Measurements from ENCODE around the gene ALDOA.

The ALDOA gene

DNA sequence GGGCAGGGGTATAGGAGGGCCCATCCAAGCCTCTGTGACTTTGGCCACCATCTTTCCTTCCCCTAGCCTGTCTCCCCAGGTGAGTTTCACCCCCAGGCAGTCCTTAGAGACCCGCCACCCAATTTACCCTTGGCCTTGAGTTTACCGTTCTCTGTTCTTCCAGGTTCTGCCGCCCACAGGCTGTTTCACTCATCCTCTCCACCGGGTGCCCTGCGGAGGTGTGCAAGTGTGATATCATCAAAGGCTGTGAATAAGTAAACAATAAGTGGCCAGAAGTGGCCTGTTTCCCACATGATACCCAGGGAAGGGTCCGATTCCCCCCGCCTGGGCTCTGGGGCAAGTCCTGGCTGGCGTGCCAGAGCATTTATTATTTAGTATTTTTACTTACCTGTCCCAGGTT, 19.4 kb upstream of the ALDOA start:
- no peak for DNase-seq

DNA sequence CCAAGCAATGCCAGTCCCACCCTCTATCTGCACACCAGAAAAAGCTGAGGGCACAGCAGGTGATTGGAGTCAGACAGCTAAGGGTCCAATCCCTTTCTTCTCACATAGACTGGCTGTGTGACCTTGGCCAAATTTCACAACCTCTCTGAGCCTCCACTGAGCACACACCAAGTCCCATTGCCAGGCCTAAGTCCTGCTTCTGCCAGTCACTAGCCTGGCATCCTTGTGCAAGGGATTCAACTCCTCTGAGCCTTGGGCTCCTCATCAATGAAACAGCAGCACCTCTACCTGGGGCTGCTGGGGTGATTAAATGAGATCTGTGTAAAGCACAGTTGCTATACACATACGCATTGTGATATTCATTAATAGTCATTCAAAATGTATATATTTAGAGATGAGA, 19.0 kb upstream of the ALDOA start:
- no peak for DNase-seq

DNA sequence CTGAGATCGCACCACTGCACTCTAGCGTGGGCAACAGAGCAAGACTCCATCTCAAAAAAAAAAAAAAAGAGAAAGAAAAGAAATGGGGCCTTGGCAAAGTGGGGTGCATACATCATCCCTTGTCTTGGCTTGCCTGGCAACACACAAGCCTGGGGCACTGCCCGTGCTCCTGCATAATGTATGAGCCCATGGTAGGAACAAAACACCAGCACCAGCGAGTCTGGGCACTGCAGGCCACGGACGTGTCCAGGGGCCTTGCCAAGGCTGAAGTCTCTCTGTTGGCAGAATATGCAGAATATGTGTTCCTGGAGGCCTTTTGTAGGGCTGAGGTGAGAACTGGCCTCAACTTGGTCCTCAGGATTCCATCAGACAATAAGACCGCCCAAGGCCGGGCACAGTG, 15.7 kb upstream of the ALDOA start:
- DNase-seq: no peak

DNA sequence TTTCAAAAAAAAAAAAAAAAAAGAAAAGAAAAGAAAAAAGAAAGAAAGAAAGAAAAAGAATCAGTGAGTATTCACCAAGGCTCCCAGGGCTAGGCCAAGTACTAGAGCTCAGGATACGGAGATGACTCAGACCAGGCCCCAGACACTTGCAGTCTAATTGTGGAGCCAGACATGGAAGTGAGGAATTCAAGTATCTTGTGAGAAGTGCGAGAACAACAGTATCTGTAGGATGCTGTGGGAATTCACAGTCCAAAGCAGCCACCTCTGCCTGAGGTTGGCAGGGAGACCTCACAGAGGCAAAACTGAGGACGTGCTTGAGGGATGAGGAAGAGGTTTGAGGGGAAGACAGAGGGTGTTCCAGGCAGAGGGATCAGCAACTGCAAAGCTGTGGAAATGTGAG, 14.0 kb upstream of the ALDOA start:
- no peak for DNase-seq

DNA sequence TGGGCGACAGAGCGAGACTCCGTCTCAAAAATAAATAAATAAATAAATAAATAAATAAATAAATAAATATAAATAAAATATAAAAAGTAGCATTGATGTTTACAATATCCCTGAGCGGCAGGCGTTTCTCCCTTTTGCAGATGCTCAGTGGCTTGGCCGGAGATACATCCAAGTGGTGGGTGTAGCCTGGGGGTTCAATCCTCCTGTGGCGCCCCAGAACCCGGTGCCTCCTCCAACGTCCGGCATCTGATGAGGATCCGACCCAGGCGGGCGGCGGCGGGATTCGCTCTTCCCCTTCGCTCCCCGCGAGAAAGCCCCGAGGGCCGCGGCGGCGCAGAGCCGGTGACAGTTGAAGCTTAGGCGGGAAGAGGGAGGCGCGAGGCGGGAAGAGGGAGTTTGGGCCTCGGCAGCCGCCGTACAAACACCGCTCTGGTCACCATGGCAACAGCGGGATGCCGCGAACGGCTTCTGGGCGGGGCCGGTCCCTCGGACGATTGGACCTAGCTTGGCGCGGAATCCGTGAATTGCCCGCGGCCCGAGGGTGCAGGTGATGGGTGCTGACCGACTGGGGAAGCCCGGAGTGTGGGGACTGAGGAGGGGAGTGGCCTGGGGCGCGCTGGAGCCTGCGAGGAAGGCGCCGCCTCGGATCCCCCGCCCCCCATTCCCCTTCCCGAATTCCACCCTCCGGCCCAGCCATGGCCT, 12.7 kb upstream of the ALDOA start:
- peak; percentile 57 to 84 (median 80) for DNase-seq

DNA sequence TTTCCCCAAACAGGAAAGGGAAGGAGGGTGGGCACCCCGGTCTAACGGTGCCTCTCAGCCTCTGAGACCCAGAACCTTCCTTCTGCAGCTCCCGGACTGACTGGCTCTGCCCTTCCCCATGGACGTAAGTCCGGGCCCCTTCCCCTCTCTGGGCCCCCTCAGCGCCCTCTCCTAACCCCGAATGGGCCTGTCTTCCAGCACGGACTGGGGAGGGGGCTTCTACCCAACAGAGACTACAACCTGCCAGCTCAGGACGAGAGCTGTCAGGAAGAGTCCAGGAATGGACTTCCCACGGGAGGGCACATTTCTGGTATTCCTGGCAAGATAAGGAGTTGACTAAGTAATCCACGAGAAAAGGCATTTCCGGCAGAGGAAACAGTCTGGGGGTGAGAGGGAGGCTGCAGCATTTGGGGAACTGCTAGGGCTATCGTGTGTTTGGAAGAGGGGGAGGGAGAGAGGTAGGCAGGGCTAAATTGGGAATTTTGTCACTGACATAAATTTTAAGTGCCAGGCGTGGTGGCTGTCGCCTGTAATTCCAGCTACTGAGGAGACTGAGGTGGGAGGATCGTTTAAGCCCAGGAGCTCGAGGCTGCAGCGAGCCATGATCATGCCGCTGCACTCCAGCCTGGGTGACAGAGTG, 12.1 kb upstream of the ALDOA start:
- DNase-seq: no peak

DNA sequence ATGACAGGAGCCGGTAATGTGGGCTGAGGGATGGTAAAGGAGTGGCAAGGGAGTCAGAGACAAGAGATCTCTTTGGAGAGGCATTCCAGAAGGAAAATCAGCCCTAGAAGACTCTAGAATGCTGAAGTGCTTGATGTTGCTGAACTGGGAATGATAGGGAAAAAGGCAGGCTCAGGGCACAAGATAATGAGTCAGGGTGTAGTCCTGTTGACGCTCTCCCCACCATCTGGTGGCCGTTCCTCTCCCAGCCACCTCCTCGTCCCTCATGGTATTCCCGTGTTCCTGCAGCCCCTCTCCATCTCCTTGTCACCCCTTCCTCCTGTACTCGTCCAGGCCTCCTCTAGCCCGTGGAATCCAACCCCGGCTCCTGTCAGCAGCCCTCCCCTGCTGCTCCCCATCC, 11.1 kb upstream of the ALDOA start:
- no peak for DNase-seq

DNA sequence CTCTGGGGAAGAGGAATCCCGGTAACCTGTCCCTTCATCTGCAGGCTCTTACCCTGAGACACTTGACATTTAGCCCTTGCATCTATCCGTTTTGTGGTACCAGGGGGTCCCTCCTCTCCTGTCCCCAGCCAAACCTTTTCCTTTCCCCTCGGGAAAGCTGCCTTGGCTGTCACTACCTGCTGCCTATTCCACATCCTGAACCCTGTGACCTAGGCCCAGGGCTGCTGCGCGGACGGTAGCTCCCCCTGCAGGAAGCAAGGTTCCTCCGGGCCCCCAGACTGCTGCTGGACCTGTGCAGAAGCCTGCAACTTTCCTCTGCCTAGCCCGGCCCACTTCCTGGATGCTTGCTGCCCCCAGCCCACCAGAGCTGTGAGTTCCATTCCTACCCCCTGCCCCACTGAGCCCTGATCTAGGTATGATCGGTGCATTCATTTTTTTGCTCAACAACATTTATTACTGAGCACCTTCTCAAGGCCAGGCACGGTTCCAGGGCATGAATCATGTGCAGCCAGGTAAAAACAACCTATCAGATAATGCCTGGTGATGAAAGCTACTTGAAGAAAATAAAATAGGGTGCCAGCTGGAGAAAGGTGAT, 10.5 kb upstream of the ALDOA start:
- peak in 5 of 6 experiments; percentile 8 to 44 (median 29) for DNase-seq

DNA sequence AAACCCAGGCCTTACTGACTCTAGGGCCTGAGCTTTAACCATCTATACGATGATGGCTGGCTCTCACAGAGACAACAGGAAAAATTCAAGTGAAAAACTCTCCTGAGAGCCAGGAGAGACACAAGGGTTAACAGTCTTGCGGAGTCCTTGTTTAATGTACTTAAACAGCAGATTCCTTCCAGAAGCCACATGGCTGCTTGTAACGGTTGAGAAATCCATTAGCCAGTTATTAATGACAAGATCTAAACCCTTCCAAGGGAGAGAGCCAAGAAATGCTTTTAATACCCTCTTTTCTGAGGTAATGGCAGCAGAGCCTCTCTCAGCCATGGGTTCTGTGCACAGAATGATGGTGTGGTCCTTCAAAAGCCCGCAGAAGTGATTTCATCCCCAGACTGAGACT, 5.2 kb upstream of the ALDOA start:
- no peak for DNase-seq

DNA sequence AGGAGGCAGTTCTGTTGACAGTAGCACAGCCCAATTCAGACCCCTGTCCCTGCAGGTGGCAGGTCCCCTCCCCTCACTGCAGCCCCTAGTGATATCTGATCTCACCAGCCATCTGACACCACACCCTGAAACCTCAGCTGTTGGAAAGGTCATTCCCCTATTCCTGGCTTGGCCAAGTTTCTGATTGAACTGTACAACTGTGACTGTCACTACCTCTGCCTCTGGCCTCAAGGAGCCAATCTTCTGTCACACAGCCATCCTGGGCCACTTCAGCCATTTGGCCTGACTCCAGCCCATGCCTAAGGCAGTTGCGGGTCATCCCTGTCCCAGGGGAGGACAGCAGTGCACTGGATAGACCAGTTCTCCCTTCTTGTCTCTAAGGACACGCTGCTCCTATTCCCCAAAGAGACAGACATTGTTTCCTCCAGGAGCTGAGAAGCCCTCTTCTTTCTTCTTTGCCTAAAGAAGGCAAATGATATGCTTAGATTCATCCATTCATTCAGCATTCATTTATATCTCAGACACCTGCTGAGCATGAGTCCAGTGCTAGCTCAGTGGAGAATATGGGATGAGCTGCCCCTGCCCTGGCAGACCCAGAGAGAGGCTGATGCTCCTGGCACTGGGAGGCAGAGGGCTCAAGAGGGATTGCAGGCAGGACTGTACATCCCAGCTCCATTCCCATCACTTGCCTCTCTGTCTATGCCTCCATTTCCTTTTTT, 4.6 kb upstream of the ALDOA start:
- no peak for DNase-seq

DNA sequence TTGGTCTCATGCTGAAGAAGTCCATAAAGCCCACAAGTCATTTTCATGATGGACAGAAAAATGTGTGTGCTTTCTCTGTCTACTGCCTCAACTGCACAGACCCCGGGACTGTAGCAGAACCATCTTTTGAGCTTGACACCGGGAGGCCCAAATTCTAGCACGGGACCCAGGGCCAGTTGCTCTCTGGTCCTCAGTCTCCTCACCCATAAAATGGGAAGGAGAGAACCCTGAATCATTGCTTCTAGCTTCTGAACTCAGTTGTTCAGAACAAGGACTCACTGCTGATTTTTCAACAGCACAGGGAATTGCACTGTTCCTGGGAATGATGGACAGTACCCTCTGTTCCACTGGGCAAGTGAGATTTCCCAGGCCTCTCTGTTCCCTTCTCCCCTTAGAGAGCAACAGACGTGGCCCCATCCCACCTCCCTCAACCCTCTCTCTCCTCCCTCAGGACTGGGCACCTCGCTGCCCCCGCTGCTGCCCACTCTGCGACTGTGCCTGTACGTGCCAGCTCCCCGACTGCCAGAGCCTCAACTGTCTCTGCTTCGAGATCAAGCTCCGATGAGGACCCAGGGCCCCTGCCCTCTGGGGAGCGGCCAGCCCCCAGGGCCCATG, 2.2 kb upstream of the ALDOA start:
- DNase-seq: no peak

DNA sequence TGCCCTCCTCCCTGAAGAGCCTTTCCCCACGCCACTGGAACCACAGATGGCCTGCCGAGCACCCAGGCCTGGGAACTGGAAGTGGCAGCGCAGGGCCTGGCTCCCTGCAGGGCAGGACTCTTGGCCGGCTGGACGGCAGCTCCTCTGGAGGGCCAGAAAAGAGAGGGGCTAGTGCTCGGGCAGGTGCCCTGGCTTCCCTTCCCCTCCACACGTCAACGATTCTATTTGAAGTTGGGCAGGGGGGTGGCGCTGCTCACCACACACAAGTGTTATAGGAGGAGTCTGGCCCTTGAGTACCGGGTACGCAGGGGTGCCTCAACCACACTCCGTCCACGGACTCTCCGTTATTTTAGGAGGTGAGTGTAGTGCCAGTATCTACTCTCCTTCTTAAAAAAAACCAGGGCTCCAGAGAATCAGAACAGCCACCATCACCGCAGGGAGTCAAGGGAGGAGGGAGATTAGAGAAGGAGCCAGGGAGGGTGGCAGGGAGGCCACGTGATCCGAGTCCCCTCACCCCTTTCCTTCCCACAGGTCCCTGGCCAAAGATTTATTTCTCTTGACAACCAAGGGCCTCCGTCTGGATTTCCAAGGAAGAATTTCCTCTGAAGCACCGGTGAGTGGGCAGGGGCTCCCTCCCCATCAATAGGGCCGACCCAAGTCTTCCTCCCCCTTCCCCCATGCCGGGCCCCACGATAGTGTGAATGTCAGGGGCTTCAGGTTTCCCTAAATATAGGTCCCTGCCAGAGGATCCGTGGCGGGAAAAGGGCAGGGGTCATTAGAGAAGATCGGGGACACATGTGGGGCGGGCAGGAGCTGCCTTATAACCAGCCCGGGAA, 1.4 kb upstream of the ALDOA start:
- DNase-seq: peak; percentile 40 to 74 (median 62)

DNA sequence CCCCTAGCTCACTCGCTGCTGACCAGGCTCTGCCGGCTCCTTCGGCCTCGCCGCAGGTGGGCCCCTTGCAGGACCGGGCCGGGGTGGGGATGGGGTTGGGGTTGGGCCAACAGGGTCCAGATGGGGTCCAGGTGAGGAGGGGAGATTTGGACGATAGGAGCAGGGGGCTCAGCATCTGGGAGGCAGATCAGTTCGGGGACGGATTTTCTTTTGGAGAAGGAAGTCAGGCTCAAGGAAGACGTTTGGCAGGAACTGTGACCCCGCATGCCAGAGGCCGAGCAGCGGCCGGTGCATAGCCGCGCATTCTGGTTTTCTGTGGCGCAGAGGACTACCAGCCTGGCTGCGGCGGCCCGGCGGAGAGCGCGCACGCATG, 845 bp upstream of the ALDOA start:
- no peak for DNase-seq

DNA sequence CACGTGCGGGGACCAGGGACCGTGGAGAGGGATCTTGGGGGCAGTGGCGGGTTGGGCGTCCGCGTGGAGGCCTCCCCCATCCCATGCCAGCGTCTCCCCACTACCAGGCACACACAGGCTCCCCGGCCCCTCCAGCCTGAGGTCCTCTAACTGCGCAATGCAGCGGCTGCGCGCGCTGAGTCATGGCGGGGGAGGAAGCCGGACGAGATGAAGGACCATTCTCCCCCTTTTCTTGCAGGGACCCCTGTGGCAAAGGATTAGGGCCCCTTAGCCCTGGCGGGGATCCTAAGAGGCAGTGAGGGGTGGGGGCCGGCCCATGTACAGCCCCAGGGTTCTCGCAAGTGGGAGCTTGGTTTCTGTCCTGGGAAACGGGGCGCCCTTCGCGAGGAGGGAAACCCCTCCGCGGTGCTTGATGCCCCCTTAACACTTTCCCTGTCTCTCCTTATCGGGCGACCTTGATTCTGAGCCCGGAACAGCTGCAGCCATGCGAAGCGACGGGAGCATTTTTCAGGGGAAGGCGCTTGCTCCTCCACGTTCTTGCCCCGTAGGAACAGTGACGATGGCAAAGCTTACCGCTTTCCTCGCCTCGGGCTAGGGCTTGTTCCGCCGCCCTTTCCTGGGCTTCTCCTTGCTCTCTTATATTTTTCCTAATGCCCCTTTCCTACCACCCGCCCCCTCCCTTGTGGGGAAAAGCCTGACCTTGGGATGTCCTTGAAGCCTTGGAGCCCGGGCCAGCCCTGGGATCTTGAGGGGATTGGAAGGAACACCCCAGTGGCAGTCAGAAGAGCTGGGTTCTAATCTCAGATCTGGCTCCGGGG, 592 bp downstream of the ALDOA start:
- DNase-seq: peak in 1 of 6 experiments; percentile 39

DNA sequence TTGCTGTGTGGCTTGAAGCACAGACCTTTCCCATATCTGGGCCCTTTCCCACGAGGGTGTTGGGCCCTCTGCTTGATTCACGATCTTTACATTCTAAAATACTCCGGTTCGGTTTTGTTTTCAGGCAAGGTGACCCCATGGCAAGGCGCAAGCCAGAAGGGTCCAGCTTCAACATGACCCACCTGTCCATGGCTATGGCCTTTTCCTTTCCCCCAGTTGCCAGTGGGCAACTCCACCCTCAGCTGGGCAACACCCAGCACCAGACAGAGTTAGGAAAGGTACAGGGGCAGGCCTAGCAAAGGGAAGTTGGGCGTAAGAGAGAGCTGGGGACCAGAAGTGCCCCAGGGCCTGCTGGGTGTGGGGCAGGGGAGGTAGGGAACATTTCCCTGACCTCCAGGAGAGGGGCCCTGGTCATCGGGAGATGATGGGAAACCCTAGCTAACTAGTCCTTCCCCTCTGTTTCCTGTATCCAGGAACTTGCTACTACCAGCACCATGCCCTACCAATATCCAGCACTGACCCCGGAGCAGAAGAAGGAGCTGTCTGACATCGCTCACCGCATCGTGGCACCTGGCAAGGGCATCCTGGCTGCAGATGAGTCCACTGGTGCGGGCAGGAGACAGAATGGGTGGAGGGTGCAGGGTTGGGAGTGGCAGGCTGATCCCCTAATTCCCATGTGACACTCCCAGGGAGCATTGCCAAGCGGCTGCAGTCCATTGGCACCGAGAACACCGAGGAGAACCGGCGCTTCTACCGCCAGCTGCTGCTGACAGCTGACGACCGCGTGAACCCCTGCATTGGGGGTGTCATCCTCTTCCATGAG, 1.4 kb downstream of the ALDOA start:
- DNase-seq: no peak

DNA sequence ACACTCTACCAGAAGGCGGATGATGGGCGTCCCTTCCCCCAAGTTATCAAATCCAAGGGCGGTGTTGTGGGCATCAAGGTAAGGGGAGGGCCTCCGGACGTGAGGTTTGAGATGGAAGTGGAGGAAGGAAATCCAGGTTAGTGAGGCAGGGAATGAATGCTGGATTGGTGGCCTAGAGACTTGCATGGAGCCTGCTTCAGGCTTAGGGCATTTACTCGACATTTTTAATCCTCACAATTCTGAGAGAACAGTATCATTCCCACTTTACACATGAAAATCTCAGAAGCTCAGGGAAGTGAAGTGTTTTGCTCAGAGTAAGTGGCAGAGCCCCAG, 2.0 kb downstream of the ALDOA start:
- DNase-seq: no peak

DNA sequence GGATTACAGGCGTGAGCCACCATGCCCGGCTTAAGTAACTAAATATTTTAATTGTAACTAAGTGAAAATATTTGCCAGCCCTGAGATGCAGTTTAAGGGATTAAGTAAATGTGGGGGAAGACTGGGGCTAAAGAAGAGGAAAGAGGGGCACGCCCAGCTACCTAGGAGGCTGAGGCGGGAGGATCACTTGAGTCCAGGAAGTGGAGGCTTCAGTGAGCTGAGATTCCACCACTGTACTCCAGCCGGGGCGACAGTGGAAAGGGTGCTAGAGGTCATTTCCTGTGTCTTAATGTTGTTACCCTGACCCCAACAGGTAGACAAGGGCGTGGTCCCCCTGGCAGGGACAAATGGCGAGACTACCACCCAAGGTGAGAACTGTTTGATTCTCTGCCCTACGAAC, 2.8 kb downstream of the ALDOA start:
- no peak for DNase-seq

DNA sequence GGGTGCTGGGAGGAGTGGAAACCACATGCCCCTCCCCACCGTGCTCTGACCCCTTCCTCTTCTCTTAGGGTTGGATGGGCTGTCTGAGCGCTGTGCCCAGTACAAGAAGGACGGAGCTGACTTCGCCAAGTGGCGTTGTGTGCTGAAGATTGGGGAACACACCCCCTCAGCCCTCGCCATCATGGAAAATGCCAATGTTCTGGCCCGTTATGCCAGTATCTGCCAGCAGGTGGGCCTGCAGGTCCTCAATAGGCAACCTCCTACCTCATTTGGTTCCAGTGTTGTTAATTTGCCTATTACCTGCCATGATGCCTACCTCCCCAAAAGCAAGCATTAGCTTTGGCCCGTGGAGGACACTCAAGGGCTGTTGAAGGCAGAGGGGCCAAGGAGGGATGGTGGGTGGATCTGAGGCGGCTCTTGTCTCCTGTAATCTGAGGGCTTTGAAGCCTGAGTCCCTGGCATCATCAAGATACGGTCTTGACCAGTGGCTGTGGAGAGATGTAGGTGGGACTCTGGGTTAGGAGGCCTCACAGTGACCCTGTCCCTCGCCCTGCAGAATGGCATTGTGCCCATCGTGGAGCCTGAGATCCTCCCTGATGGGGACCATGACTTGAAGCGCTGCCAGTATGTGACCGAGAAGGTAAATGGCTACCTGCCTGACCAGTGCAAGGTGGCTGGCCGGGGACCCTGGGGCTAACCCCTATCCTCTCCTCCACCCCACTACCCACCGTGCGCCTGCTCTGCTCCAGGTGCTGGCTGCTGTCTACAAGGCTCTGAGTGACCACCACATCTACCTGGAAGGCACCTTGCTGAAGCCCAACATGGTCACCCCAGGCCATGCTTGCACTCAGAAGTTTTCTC, 3.4 kb downstream of the ALDOA start:
- DNase-seq: peak; percentile 42 to 67 (median 52)

DNA sequence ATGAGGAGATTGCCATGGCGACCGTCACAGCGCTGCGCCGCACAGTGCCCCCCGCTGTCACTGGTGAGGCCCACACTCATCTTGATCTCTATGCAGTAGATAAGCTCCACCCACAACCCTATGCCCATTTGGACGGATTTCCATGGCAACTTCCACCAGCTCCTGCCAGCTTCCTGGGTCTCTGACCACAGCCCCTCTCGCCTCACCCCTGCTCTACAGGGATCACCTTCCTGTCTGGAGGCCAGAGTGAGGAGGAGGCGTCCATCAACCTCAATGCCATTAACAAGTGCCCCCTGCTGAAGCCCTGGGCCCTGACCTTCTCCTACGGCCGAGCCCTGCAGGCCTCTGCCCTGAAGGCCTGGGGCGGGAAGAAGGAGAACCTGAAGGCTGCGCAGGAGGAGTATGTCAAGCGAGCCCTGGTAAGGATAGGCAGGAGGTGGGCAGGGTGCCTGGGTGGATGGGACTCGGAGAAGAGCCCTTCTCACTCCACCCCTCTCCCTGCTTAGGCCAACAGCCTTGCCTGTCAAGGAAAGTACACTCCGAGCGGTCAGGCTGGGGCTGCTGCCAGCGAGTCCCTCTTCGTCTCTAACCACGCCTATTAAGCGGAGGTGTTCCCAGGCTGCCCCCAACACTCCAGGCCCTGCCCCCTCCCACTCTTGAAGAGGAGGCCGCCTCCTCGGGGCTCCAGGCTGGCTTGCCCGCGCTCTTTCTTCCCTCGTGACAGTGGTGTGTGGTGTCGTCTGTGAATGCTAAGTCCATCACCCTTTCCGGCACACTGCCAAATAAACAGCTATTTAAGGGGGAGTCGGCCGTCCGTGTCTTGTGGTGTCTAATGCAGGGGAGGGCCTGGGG, 4.3 kb downstream of the ALDOA start:
- DNase-seq: no peak

Measured in stimulated activated naive CD4-positive, alpha-beta T cell (primary cell).